Colonic mucosa (tissue), 4 donors: ENCODE results near the gene ZNF534. TPM values are rescaled to one million over a fixed set of nuclear protein-coding genes. Genes with fewer than 3 reads are reported as not detected.

Experiments used
- DNase-seq: peaks from one replicate; pipeline ENCODE4 v3.0.0-alpha.2; 2020
- H3K27ac ChIP-seq: fragments of 200-600 bp; one replicate; pipeline ENCODE4 v1.8.0; 2021
- H3K27me3 ChIP-seq: fragments of 200-600 bp; one replicate; pipeline ENCODE4 v1.8.0; 2021
- H3K36me3 ChIP-seq: fragments of 200-600 bp; one replicate; pipeline ENCODE4 v1.8.0; 2021
- H3K4me1 ChIP-seq: fragments of 200-600 bp; one replicate; pipeline ENCODE4 v1.8.0; 2021; ENCODE audit warnings: mild to moderate bottlenecking
- H3K4me3 ChIP-seq: fragments of 200-600 bp; one replicate; pipeline ENCODE4 v1.8.0; 2021
- H3K9ac ChIP-seq, 2 donors: one replicate each; pipeline ENCODE4 v1.7.0; 2013; ENCODE audit warnings: control low read depth in 2 of 2, low read depth in 2 of 2, low read length in 2 of 2
- H3K9me3 ChIP-seq: fragments of 200-600 bp; one replicate; pipeline ENCODE4 v1.8.0; 2021
- CTCF ChIP-seq: fragments of 200-600 bp; IDR thresholded peaks from one replicate; pipeline ENCODE4 v1.8.0; 2022; ENCODE audit warnings: antibody characterized with exemption, mild to moderate bottlenecking
- intact Hi-C: fragments of 100-400 bp; cut with DNase I; formaldehyde crosslinking; loops from one replicate; pipeline ENCODE4 v1.14.1; 2022
- total RNA-seq, 2 donors: library from RNA; stranded (reverse); fragmentation: NEBNext Ultra II Directional in 1 of 2; extraction: Animal tissue kit (Norgen Biotek cat#: 25700) in 1 of 2; gene quantifications; one replicate each; pipeline ENCODE4 v1.2.1, GENCODE V29; 2021
- donor health status: healthy.
- donor health status: DM: no; HTN: no; CAD: no.
- donor health status: DM: no; HTN: no; CAD: no.

Gene ZNF534
- under 1 TPM in 1 of 2 donors, not detected in 1; 0.12 TPM for total RNA-seq

GRCh38 chr19:52428937-52429336, at the start of gene ZNF534:
ZNF534 (plus strand) TSS chr19:52429148; CDS start chr19:52431475, 2,327 bp downstream.
- H3K4me1 ChIP-seq, result no peaks in the 10 kb centered on the region
- no peak within 1 kb of the TSS for H3K4me3 ChIP-seq
- H3K27ac ChIP-seq, result no peak within 1 kb of the TSS
- intact Hi-C loops, result no loop called here
- no peaks in the 10 kb centered on the region for H3K36me3 ChIP-seq
- no peaks in the 10 kb centered on the region for H3K9me3 ChIP-seq
- no peak for DNase-seq
- TF ChIP-seq CTCF, result no peak
- no peak within 1 kb of the TSS for H3K9ac ChIP-seq
- H3K27me3 ChIP-seq, result no peaks in the 10 kb centered on the region

GRCh38 chr19:52391135-52391534, 37.8 kb upstream of the ZNF534 start:
- Histone ChIP-seq H3K9me3 (no peaks in the 10 kb centered on the region), H3K27me3 (no peaks in the 10 kb centered on the region), H3K36me3 (no peaks in the 10 kb centered on the region), H3K27ac (no peak overlapping the region), H3K4me1 (no peaks in the 10 kb centered on the region), H3K9ac (no peak overlapping the region), H3K4me3 (no peak overlapping the region)
- intact Hi-C loops, result no loop called here
- TF ChIP-seq CTCF, result no peak
- no peak for DNase-seq

- peak; percentile 98 for DNase-seq
- H3K4me1 ChIP-seq, result no peaks in the 10 kb centered on the region
- TF ChIP-seq CTCF, result no peak
- H3K36me3 ChIP-seq, result no peaks in the 10 kb centered on the region
- intact Hi-C loops, result no loop called here
- H3K4me3 ChIP-seq, result peak within 1 kb of the TSS; percentile 76
- no peaks in the 10 kb centered on the region for H3K27me3 ChIP-seq
- peak within 1 kb of the TSS; percentile 36 for H3K27ac ChIP-seq
- no peaks in the 10 kb centered on the region for H3K9me3 ChIP-seq
- H3K9ac ChIP-seq, result peak within 1 kb of the TSS; percentile 38 to 71
Observed at GRCh38 chr19:52397310-52398080, 31.5 kb upstream of the ZNF534 start, which contains the start of gene ZNF528. ZNF528 (plus strand) TSS chr19:52397849; CDS start chr19:52402014, 4,165 bp downstream.

- H3K4me1 ChIP-seq, result no peaks in the 10 kb centered on the region
- peak; percentile 21 for DNase-seq
- no peaks in the 10 kb centered on the region for H3K36me3 ChIP-seq
- intact Hi-C loops, result no loop called here
- peak overlapping the region; percentile 76 for H3K4me3 ChIP-seq
- peak overlapping the region; percentile 36 for H3K27ac ChIP-seq
- H3K9me3 ChIP-seq, result no peaks in the 10 kb centered on the region
- H3K27me3 ChIP-seq, result no peaks in the 10 kb centered on the region
- no peak for TF ChIP-seq CTCF
- peak overlapping the region; percentile 38 to 71 for H3K9ac ChIP-seq
Observed at GRCh38 chr19:52398081-52398441, 30.9 kb upstream of the ZNF534 start.

- no peak overlapping the region for H3K9ac ChIP-seq
- TF ChIP-seq CTCF, result no peak
- H3K27ac ChIP-seq, result no peak overlapping the region
- no peaks in the 10 kb centered on the region for H3K27me3 ChIP-seq
- DNase-seq, result no peak
- H3K9me3 ChIP-seq, result peaks cover 8% of the 10 kb centered on the region
- intact Hi-C loops, result no loop called here
- no peak overlapping the region for H3K4me3 ChIP-seq
- H3K36me3 ChIP-seq, result peaks cover 4% of the 10 kb centered on the region
- H3K4me1 ChIP-seq, result no peaks in the 10 kb centered on the region
Observed at GRCh38 chr19:52410276-52410675, 18.7 kb upstream of the ZNF534 start.
